Motor neuron (in vitro differentiated cells): Measurements from ENCODE around the gene IL1R1. TPM values are rescaled to one million over a fixed set of nuclear protein-coding genes. Genes with fewer than 3 reads are reported as not detected.
"Not testable (repeated sequence)": the region's sequence is repeated elsewhere in the genome, so short reads cannot be mapped to it uniquely, and the experiment has no call there.

Experiments
- ATAC-seq, 8 experiments: fragments of 200-7000 bp; cut with Tn5 transposase; replicated peaks in 6 of 8; 2 replicates each; pipeline ENCODE4 v1.8.0; 2021; ENCODE audit warnings: mild to moderate bottlenecking in 8 of 8, moderate library complexity in 8 of 8
- H3K27ac ChIP-seq, 2 donors: fragments of 250-450 bp; sonication (Bioruptor Pico); 2 replicates each; pipeline ENCODE4 v1.9.0; 2021; ENCODE audit warnings: antibody characterized with exemption in 2 of 2, mild to moderate bottlenecking in 2 of 2, moderate library complexity in 1 of 2
- H3K4me1 ChIP-seq, 2 donors: fragments of 250-450 bp; sonication (Bioruptor Pico); replicated peaks in 1 of 2; 2 replicates each; pipeline ENCODE4 v1.6.1; 2021; ENCODE audit warnings: antibody characterized with exemption in 2 of 2, mild to moderate bottlenecking in 2 of 2, moderate library complexity in 1 of 2
- H3K4me3 ChIP-seq, 5 donors: fragments of 250-450 bp; sonication (Bioruptor Pico); 2 replicates each; pipeline ENCODE4 v1.9.0; 2021; ENCODE audit warnings: antibody characterized with exemption in 5 of 5, mild to moderate bottlenecking in 5 of 5, moderate library complexity in 4 of 5
- WGBS, 10 experiments: fragments of 450-650 bp; shearing (Covaris generic); methylation state at CpG; one replicate each; pipeline ENCODE4 v1.0.0; 2022; 5-methylcytosine and 5-hydroxymethylcytosine counted together
- in situ Hi-C, 9 experiments: fragments of 400-800 bp; cut with MboI; loops; one replicate each; pipeline ENCODE4 v1.15.0; 2021; ENCODE audit warnings: low sequenced_read_pairs in 9 of 9, low pct_unique_long_range_greater_than_20kb in 2 of 9; ENCODE audit not compliant: unreplicated experiment in 9 of 9
- total RNA-seq, 8 experiments: library from RNA; unstranded; fragments of 300-600 nt; gene quantifications; 2 replicates each; pipeline versions ENCODE4 v1.2.3 to v1.2.4, GENCODE V29; 2022

IL1R1 gene
- total RNA-seq, 8 experiments from 2014 or later: 0.05 to 35.4 (median 0.90) TPM

- ATAC-seq: peak in 3 of 8 experiments; percentile 46 to 66 (median 55)
- Histone ChIP-seq H3K4me1 (no peaks in the 10 kb centered on the region), H3K4me3 (no peak overlapping the region), H3K27ac (no peak overlapping the region)
- 5 to 85% (median 60%) methylated on average over 1 to 8 of the region's 15 CpGs; no CpG with 5 or more reads in 2 of the 10 experiments for WGBS, 10 experiments
- in situ Hi-C loops: no loop called here
Measured at GRCh38 chr2:102103992-102104871, 38.3 kb upstream of the IL1R1 start.

GRCh38 chr2:102106133-102106556 is 36.4 kb upstream of the IL1R1 start:
- no peak overlapping the region for H3K27ac ChIP-seq
- 51 to 83% (median 69%) methylated on average over 1 to 5 of the region's 5 CpGs; no CpG with 5 or more reads in 1 of the 10 experiments for WGBS, 10 experiments
- in situ Hi-C loops: no loop called here
- no peak for ATAC-seq
- H3K4me3 ChIP-seq: no peak overlapping the region
- no peaks in the 10 kb centered on the region for H3K4me1 ChIP-seq

- H3K4me3 ChIP-seq, H3K4me1 ChIP-seq, ATAC-seq, in situ Hi-C loops, H3K27ac ChIP-seq: not testable (repeated sequence)
- WGBS, 10 experiments: 43 to 100% (median 83%) methylated on average over 1 to 2 of the region's 6 CpGs; no CpG with 5 or more reads in 1 of the 10 experiments
Measured at GRCh38 chr2:102106813-102107740, 35.5 kb upstream of the IL1R1 start.

- Histone ChIP-seq H3K4me3 (no peak overlapping the region), H3K4me1 (no peaks in the 10 kb centered on the region), H3K27ac (no peak overlapping the region)
- ATAC-seq: no peak
- WGBS, 10 experiments: 21 to 100% (median 86%) methylated on average over 1 to 3 of the region's 3 CpGs; no CpG with 5 or more reads in 1 of the 10 experiments
- in situ Hi-C loops: no loop called here
Measured at GRCh38 chr2:102107741-102108070, 34.8 kb upstream of the IL1R1 start.

- in situ Hi-C loops: no loop called here
- Histone ChIP-seq H3K27ac (no peak overlapping the region), H3K4me1 (no peaks in the 10 kb centered on the region), H3K4me3 (no peak overlapping the region)
- ATAC-seq: no peak
- 72 to 100% (median 92%) methylated on average over 1 to 5 of the region's 5 CpGs; no CpG with 5 or more reads in 1 of the 10 experiments for WGBS, 10 experiments
Measured at GRCh38 chr2:102109016-102109415, 33.5 kb upstream of the IL1R1 start.

- Histone ChIP-seq H3K4me3 (no peak overlapping the region), H3K4me1 (no peaks in the 10 kb centered on the region), H3K27ac (no peak overlapping the region)
- WGBS, 10 experiments: 33 to 100% (median 80%) methylated on average over 1 to 5 of the region's 5 CpGs; no CpG with 5 or more reads in 1 of the 10 experiments
- no peak for ATAC-seq
- in situ Hi-C loops: no loop called here
Measured at GRCh38 chr2:102110171-102110570, 32.4 kb upstream of the IL1R1 start.

- no peak for ATAC-seq
- no peak overlapping the region for H3K27ac ChIP-seq
- in situ Hi-C loops: no loop called here
Measured at GRCh38 chr2:102110596-102111334, 31.8 kb upstream of the IL1R1 start.

GRCh38 chr2:102111823-102112222 is 30.7 kb upstream of the IL1R1 start:
- no peaks in the 10 kb centered on the region for H3K4me1 ChIP-seq
- no peak overlapping the region for H3K4me3 ChIP-seq
- H3K27ac ChIP-seq: no peak overlapping the region
- peak in 1 of 8 experiments; percentile 25 for ATAC-seq
- WGBS, 10 experiments: 38 to 100% (median 60%) methylated on average over 1 to 2 of the region's 2 CpGs; no CpG with 5 or more reads in 5 of the 10 experiments
- in situ Hi-C loops: no loop called here

More at GRCh38 chr2:102110596-102111334, 31.8 kb upstream of the IL1R1 start:
- H3K4me1 ChIP-seq: no peaks in the 10 kb centered on the region
- WGBS, 10 experiments: 29 to 90% (median 78%) methylated on average over 2 to 10 of the region's 13 CpGs; no CpG with 5 or more reads in 2 of the 10 experiments
- H3K4me3 ChIP-seq: no peak overlapping the region

- ATAC-seq: no peak
- 100% methylated on average over 1 of the region's 1 CpG; no CpG with 5 or more reads in 9 of the 10 experiments for WGBS, 10 experiments
- Histone ChIP-seq H3K4me3 (no peak overlapping the region), H3K4me1 (no peaks in the 10 kb centered on the region), H3K27ac (no peak overlapping the region)
- in situ Hi-C loops: no loop called here
Measured at GRCh38 chr2:102112271-102112670, 30.3 kb upstream of the IL1R1 start.

GRCh38 chr2:102112692-102113665 is 29.6 kb upstream of the IL1R1 start:
- Histone ChIP-seq H3K27ac (no peak overlapping the region), H3K4me3 (no peak overlapping the region), H3K4me1 (no peaks in the 10 kb centered on the region)
- WGBS, 10 experiments: 61 to 100% (median 90%) methylated on average over 1 to 10 of the region's 10 CpGs; no CpG with 5 or more reads in 1 of the 10 experiments
- in situ Hi-C loops: no loop called here
- no peak for ATAC-seq

GRCh38 chr2:102114290-102114721 is 28.2 kb upstream of the IL1R1 start:
- no peaks in the 10 kb centered on the region for H3K4me1 ChIP-seq
- ATAC-seq: peak in 1 of 8 experiments; percentile 69
- 20 to 94% (median 87%) methylated on average over 1 to 6 of the region's 6 CpGs for WGBS, 10 experiments
- in situ Hi-C loops: no loop called here
- H3K27ac ChIP-seq: no peak overlapping the region
- no peak overlapping the region for H3K4me3 ChIP-seq
